NCI-H1694 treated with DMSO at 0.1 percent for 48 hours (cell line): Measurements from ENCODE around the gene MUC2.

ENCODE experiments used
- DNase-seq: peaks from one replicate; lab custom pipeline; 2025; lab: John Stamatoyannopoulos, UW

MUC2 gene

DNA sequence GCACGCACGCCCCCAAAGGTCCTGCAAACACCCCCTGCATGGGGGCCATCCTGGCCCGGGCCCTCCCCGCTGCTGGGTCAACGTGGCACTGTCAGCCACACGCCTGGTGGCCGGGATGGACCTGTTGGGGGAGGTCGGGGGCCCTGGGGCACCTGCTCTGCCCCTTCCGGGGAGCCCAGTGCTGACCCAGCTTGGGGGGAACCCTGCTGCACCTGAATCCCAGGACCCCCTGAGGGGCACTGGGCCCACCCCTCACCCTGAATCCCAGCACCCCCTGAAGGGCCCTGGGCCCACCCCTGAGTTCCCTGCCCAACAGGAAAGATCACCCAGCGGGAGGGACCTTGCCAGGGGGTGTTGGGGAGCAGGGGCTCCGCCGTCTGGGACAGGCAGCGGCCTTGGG, 37.7 kb upstream of the MUC2 start:
- DNase-seq = no peak

DNA sequence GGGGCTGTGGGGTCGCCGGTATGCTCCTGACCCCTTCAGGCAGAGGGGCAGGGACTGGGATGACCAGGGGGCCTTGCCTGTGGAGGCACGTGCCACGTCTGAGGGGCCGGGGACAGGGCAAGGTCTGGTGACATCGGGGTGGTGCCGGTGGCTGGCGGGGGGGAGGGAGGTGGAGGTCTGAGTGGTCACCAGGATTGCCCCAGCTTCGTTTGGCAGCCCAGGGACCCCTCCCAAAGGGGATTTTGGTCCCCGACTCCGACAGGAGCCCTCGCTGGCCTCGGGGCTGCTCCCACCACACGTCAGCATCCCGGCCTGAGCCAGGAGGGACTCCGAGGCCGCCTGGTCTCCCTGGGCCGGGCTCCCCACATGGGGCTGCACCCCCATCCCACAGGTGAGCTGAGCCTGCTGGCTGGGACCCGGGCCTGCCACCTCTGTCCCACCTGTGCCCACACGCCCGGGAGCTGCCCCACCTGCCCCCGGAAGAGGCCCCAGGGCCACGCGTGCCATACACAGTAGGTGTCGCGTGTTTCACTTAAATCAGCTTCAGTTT, 37.1 kb upstream of the MUC2 start:
- no peak for DNase-seq

DNA sequence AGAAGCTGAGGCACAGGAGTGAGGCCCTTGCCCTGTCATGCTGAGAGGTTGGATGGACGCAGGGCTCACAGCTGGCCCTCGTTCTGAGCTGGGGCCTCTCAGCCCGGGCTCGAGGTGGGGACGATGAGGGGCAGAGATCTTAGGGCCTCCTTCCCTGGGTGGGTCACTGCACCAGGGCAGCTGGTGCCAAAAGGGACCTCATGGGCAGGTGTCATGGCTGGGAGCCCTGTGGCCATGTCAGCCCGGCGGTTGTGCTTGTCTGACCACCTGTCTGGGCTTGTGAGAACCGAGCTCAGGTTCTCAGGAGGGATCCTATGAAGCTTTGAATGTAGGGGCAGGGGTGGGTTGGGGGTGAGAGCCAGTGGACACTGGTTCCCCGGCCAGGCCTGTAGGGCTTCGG, 36.3 kb upstream of the MUC2 start:
- DNase-seq = no peak

DNA sequence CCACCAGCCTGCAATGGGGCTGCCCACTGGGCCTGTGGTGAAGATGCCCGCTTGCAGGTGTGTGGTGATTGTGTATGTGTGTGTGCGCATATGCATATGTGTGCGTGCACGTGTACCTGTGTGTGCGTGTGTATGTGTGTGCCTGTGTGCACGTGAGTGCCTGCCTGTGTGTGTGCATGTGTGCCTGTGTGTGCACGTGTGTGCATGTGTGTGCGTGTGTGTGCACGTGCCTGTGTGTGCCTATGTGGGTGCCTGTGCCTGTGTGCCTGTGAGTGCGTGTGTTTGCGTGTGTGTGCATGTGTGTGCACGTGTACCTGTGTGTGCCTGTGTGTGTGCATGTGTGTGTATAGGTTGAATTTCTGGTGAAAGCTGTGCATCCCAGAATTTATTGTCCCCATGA, 35.8 kb upstream of the MUC2 start:
- no peak for DNase-seq

DNA sequence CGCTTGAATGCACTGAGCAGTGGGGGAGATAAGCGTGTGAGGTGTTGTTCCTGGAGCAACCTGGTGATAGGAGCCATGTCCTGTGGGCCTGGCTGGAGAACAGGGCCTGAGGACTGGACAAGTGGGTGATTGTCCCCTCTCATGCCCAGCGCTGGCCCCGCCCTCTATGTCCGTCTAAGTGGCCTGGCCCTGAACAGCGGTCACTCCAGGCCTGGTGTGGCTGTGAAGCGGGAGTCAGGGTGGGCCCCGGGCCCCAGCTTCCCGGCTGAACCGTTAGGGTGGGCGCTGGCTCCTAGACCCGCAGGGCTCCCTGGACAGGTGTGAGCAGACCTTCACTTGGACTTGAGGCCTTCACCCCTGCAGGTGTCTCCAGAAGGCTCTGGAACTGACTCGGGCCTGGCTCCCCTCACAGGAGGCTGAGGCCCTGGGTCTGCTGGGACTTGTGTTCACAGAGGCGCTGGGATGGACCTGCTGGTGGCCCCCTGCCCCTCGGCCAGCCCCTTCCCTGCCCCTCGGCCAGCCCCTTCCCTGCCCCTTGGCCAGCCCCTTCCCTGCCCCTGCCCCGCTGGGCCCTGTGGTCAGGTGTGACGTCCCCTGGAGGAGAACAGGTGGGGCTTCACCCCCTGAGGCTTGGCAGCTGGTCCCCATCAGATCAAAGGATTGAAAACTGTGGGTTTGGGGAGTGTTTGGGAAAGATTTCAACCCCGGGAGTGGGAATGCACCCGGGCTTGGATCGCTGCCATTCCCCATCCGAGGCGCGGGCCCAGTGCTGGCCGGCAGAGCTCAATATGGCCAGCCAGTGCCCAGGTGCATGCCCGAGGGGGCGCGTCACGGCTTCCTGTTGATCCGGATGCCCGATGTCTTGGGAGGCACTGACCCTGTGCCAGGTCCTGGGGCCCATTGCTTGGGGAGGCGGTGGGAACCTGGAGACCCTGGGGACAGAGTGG, 34.9 kb upstream of the MUC2 start:
- DNase-seq = no peak

DNA sequence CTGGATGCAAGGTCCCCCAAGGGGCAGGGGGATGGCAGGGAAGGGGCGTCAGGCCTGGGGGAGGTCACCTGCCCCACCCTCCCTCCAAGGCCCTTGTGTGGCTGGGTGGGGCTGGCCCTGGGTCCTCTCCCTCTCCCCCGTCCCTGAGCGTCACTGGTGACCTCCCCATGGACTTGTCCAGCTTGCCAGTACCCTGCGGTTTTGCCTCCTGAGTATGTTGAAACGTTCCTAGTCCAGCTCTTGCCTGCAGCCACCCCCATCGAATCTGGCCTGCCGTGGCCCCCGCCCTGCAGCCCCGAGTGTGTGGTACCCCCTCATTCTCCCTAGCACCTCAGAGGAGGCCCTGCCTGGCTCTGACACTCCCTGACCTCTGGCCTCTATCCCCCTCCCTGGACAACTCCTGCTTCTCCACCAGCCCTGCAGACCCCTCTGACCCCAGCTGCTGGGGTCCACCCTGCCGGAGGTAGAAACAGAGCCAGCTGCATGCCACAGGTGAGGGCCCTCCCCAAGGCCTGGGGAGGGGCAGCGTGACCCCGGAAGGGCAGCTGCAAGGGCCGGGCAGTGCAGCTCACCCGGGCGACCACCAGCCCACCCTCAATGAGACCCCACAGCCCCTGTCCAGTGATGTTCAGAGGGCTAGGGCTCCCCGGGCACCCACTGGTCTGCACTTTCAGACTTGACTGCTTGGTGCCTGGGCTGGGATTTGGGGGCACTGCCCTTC, 34.1 kb upstream of the MUC2 start:
- DNase-seq = no peak

DNA sequence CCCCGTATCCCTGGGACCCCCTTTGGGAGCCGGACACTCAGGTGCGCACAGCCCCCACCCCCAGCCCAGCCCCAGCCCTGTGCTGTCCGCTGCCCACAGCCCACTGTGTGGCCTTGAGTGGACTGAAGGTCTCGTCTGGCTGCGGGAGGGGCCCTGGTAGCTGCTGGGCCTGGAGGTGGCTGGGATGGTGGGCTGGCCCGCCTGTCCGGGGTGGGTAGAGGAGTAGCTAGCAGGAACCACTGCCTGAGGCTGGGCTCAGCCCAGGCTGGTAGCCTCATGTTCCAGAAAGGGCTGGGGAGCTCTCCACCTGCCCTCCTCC, 33.6 kb upstream of the MUC2 start:
- DNase-seq = no peak

DNA sequence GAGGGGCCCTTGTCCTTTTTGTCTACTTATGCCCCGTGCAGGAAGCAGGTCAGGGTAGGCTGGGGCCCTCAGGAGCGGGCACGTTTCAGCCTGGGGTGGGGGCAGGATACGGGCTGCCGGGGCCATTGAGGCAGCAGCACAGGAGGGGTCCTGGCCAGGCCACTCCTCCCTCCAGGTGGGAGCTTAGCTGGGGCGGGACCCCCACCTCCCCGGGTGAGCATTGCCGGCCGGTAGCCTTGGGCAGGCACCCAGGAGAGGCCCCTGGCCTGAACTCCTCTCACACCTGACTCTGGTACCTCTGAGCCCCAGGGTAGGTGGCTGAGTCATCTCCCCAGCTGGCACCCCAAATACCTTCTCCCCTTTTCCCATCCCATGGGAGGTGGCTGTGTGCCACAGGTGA, 33.2 kb upstream of the MUC2 start:
- no peak for DNase-seq

DNA sequence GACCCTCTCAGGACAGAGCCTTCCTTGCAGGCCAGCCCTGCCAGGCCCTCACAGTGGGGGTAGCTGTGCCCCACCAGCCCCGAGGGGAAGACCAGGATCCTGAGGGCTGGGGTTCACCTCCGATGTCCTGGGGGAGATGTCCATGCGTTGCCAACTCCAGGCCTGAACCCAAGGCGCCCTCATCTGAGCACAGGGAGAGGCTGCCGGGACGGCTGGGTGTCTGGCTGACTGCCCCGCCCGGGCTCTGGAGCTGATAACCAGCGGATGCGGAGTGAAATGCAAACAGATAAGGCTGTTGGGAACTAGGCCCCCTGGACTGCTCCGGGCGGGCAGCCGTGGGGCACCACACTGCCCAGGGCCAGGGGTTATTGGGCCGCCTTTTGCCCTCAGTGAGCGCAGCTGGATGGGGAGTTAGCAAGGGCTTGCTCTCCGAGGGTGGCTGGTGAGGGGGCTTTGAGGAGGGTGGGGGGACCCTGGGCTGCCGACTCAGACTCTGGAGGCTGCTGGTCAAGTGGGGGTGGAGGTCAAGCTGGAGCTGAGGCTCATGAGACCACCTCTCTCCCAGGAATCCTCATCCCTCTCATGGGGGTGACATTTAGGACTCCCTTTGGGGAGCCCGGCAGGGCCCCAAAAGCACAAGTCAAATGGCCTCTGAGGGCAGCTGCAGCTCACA, 32.6 kb upstream of the MUC2 start:
- DNase-seq = no peak

DNA sequence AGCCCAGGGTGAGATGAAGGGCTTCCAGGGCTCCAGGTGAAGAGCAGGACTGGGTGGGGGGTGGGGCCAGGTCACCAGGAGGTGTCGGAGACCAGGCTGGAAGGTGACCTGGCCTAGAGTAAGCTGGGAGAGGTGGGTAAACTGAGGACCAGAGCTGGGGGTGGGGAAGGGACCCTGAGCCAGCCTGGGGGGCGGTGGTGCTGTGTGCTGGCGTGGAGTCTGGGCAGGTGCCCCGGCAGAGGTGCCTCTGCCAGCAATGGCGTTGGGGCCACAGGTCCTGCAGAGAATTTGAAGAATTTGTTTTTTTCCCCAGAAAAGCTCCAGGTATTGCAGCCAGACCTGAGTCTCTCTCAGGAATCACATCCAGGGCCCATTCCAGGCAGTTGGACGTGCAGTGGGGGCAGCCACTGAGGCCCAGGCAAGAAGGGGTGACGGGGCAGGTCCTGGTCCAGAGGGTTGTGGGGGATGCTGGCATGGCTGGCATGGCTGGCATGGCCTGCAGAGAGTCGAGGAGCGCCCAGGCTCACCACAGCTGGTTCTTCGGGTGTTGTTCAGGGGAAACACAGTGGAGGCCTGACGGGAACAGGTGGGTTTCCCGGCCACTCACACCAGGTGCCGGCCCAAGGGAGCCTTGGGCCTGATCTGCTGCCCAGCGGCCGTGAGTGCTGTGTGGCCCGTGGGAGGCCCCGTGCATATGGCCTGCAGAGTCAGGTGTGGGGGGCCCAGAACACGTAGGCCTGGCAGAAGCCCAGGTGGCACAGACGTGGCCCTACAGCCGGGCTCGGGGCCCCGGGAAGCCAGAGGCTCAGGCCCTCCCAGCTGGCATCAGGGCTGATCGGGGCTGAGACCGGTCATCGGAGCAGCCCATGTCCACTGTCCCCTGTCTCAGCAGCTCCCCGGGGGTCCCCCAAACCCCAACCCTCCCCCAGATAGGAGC, 31.8 kb upstream of the MUC2 start:
- DNase-seq = no peak

DNA sequence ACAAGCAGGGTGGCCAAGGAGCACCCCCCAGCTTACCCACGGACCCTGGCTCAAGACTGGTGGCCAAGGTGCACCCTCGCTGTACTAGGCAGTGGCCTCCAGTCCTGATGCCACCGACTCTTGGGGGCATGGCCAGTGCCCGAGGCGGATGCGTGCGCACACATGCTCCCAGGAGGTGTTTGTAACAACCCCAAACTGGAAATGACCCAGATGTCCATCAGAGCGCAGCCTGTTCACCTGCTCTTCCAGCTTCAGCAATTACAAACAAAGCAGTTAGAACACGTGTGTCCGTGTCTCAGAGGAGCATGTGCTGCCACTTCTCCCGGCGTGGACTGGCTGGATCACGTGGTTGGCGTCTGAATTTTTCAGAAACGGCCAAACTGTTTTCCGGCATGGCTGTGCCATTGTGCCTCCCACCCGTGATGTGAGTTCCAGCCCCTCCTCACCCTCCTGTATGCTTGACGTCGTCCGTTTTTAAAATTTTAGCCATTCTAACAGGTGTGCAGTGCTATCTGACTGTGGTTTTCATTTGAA, 31.0 kb upstream of the MUC2 start:
- no peak for DNase-seq

DNA sequence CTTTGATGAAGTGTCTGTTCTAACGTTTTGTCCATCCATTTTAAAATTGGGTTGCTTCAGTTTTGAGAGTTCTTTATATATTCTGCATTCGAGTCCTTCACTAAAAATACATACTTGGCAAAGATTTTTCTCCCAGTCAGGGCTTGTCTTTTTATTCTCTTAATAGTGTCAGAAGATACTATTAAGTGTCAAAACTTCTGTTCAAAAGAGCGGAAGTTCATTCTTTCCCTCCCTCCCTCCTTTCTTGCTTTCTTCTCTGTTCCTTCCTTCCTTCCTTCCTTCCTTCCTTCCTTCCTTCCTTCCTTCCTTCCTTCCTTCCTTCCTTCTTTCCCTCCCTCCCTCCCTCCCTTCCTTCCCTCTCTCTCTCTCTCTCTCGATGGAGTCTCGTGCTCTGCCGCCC, 30.5 kb upstream of the MUC2 start:
- no peak for DNase-seq

DNA sequence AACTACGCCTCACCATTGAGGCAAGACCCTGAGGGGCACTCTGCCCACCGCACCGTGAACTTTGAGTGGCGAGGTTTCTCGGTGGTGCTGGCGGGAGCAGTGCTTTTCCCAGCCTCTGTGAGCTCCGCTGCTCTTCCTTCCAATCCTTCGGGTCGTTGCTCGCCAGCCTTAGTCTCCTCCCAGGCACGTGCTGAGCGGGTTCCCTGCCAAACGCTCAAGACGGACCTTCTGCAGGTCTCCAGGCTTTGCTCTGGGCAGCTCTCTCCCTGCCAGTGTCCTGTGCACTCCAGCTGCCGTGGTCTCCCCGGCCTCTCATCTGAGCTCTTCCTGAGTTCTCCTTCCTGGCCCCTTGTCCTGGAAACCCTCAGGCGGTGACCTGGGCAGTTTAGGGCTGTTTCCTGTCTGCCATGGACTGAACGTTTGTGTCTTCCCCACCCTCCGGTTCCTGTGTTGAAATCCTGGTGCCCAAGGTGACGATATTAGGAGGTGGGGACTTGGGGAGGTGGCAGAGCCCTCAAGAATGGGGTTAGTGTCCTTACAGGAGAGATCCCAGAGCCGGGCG, 27.0 kb upstream of the MUC2 start:
- DNase-seq = no peak

DNA sequence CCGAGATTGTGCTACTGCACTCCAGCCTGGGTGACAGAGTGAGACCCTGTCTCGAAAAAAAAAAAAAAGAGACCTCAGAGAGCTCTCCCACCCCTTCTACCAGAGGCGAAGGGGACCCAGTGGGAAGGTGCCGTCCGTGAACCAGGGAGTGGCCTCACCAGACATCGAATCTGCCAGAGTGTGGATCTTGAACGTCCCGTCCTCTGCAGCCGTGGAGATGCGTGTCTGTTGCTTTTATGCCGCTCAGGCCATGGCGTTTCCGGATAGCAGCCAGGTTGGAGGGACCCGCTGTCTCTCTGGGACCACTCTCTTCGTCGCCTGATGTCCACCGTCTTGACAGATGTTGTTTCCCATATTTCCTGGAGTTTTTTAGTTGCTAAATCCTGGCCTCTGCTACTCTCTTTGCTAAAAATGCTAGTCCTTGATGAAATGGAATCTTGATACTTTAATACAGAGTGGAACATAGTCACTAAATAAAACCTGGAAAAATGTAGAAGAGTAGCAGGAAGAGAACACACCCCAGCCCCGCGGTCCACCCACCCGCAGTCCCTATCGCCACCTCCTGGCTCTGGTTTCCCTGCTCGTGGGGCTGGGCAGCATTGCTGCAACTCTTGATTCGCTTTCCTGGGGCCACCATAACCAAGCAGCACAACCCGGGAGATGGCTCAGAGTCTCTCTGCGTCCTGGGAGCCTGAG, 26.2 kb upstream of the MUC2 start:
- no peak for DNase-seq

DNA sequence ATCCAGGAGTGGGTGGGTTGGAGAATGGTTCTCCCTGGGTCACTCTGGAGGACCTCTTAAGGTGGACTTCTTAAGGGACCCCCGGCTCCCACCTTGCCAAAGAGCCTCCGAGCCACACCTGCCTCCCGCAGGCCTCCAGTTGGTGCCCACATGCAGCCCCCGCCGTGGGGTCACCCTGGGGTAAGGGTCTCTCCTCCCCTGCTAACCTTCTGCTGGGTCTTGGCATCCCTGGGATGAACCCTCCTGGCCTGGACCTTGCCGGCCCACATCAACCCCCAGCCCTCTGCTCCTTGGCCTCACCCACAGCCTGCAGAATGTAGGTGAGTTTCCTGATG, 25.6 kb upstream of the MUC2 start:
- no peak for DNase-seq

DNA sequence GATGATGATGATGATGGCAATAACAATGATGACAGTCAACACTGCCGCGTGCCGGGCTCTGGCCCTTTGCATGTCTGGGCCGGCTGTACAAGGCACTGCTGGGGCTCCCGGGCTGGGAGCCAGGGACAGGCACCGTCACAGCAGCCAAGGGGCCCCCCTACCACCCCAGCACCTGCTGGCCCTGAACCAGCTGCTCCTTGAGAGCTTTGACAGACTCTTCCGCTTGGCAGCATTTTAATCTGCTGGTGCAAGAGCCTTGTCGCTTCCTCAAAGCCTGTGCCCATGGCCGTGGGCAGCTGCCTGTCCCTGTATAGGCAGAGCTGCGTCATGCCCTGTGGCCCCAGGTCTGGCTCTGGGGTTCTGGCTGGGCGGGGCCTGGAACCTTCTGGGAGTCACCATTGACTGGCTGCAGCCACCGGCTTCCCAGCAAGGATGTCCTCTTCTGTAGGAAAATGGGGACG, 25.2 kb upstream of the MUC2 start:
- no peak for DNase-seq

DNA sequence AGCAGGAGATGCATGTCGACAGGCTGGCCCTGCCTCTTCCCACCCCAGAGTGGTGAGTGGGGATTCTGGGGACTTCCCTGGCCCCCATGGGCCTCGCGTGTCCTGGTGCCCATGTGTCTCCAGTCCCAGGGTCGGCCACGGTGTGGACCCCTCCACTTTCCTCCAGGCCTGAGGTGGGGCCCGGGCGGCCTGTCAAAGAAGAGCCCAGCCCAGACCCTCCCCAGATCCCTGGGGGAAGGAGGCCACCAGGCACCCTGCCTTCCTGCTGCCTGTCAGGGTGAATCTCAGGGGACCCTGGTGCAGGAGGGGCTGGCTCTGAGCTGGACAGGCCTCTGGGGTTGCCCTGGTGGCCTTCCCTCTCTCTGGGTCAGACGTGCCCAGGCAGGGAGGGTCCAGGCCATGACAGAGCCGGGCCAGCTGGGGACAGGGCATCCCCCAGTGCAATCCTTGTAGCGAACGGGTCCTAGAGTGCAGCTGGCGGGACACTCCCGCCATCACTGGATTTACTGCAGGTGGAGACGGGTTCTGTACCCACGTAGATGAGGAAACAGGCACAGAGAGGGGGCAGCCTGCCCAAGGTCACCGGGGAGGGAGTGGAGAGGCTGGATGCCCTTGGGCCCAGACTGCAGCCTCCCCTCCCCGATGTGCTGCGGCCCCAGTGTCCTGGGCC, 24.6 kb upstream of the MUC2 start:
- no peak for DNase-seq

DNA sequence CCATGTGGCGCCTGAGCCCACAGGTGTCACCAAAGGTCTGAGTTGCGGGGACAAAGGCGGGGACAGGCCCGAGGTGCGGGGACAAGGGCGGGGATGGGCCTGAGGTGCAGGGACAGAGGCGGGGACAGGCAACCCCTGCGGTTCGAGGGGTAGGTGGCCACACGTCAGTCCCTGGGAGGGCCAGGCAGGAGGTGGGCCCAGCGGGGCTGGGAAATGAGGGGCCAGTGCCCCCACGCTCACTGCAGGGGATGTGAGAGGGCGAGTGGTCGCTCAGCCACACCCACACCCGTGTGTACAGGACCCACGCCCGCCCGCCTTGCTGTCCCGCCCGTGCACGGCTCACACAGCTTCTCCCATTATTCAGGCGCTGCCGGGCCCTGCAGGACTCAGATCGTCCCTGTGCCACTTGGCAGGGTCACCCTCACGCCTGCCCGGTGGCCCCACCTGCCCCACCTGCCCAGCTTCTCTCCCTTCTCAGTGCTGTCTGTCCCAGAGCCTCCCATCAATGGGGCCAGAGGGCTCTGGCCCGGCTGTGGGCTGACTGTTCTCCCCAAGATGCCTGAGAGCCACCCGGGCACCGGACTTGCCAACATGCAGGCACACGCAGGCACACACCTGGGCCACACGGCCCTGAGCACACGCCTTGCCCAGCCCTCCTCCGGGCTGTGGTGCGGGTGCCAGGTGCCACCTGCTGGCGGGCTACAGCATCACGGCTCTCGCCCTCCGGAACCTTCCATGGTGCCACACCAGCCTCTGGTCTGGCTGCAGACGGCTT, 23.9 kb upstream of the MUC2 start:
- peak; percentile 34 for DNase-seq
